ENCODE measurements around the gene TMA7. TPM values are rescaled to one million over a fixed set of nuclear protein-coding genes. Genes with fewer than 3 reads are reported as not detected.

The TMA7 gene
- total and polyA plus RNA-seq, 2 of the 13 experiments (the other 11 are each of a cell fraction or from before 2014, with no cell fraction given), result 100 to 486 TPM

DNA sequence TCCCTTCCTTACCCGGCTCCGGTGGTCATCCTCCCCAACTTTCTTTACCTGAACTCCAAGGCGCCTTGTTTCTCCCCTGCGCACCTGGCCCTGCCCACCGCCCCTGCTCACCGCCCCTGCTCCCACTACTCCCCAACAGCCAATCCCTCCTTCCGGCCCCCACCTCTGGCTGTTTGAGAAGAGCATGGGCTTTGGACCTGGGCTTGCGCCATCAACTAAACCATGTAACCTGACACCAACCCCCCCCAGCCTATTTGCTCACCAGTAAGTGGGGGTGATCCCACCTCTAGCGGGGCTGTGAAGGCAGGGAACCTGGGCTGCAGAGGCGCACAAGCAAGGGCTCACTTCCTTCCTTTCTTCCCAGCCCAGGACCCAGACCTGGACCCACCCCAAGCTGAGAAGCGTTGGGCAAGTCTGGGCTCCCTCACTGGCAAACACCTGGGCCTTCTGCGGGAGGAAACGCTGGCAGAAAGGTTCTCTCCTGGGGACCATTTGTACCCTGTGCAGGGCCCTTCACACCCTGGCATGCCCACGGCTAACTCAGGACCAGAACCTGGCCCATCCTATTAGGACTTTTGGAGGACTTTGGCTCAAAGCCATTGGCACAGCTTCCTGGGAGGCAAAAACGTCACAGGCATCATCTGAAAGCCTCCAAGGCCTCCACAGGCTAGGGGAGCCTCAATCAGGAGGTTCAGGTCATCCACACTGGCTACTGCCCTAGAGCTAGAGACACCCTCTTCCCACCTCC lies 9.9 kb upstream of the TMA7 start, which contains the start of gene PLXNB1 (continued):
- TF ChIP-seq, protein P1, sequence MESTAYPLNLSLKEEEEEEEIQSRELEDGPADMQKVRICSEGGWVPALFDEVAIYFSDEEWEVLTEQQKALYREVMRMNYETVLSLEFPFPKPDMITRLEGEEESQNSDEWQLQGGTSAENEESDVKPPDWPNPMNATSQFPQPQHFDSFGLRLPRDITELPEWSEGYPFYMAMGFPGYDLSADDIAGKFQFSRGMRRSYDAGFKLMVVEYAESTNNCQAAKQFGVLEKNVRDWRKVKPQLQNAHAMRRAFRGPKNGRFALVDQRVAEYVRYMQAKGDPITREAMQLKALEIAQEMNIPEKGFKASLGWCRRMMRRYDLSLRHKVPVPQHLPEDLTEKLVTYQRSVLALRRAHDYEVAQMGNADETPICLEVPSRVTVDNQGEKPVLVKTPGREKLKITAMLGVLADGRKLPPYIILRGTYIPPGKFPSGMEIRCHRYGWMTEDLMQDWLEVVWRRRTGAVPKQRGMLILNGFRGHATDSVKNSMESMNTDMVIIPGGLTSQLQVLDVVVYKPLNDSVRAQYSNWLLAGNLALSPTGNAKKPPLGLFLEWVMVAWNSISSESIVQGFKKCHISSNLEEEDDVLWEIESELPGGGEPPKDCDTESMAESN (CRISPR knock-in tag; conservative IDR thresholded peaks at IDR 0.05), result no peak; the same call in none of the 2 replicates
- TF ChIP-seq FOXO1 (CRISPR knock-in tag; IDR thresholded peaks at IDR 0.05) (peak; percentile 78; the same call in 1 of the 2 replicates), ZNF275 (CRISPR knock-in tag; IDR thresholded peaks at IDR 0.05; ENCODE audit: borderline replicate concordance) (peak; percentile 91; the same call in 1 of the 2 replicates), SOX6 (IDR thresholded peaks at IDR 0.05) (no peak), SOX6 (CRISPR knock-in tag; IDR thresholded peaks at IDR 0.05) (peak; percentile 94), MED1 (CRISPR knock-in tag; IDR thresholded peaks at IDR 0.05) (peak; percentile 95), MIER3 (CRISPR knock-in tag; IDR thresholded peaks at IDR 0.05; ENCODE audit: borderline replicate concordance) (peak; percentile 92; the same call in 1 of the 2 replicates), ZNF775 (CRISPR knock-in tag; IDR thresholded peaks at IDR 0.05; ENCODE audit: borderline replicate concordance) (no peak), ZNF777 (CRISPR knock-in tag; IDR thresholded peaks at IDR 0.05) (peak; percentile 47), ZZZ3 (CRISPR knock-in tag; IDR thresholded peaks at IDR 0.05; ENCODE audit: borderline replicate concordance) (no peak; the same call in 1 of the 2 replicates), ZNF619 (CRISPR knock-in tag; IDR thresholded peaks at IDR 0.05) (peak; percentile 69; the same call in 1 of the 2 replicates), TCF7L2 (IDR thresholded peaks at IDR 0.05; ENCODE audit: low read depth, low read length) (no peak), YEATS4 (CRISPR knock-in tag; IDR thresholded peaks at IDR 0.05; ENCODE audit: borderline replicate concordance) (peak; percentile 62; the same call in 1 of the 2 replicates), ZNF460 (CRISPR knock-in tag; IDR thresholded peaks at IDR 0.05; ENCODE audit: borderline replicate concordance) (peak; percentile 44; the same call in 1 of the 2 replicates), ZMYM4 (CRISPR knock-in tag; IDR thresholded peaks at IDR 0.05) (peak; percentile 85), MEIS2 (CRISPR knock-in tag; IDR thresholded peaks at IDR 0.05) (peak; percentile 38), SIN3A (IDR thresholded peaks at IDR 0.05; ENCODE audit: borderline replicate concordance, low read depth, low read length) (peak; percentile 84), MIXL1 (CRISPR knock-in tag; IDR thresholded peaks at IDR 0.05) (peak; percentile 80; the same call in 1 of the 2 replicates), ZSCAN29 (CRISPR knock-in tag; conservative IDR thresholded peaks at IDR 0.05) (0 out of 2 replicates have a peak, but pooled peaks have one; percentile 58), ZNF713 (CRISPR knock-in tag; IDR thresholded peaks at IDR 0.05) (no peak), ZNF205 (CRISPR knock-in tag; IDR thresholded peaks at IDR 0.05) (peak; percentile 94; the same call in 1 of the 2 replicates)
- TF ChIP-seq, protein P2, sequence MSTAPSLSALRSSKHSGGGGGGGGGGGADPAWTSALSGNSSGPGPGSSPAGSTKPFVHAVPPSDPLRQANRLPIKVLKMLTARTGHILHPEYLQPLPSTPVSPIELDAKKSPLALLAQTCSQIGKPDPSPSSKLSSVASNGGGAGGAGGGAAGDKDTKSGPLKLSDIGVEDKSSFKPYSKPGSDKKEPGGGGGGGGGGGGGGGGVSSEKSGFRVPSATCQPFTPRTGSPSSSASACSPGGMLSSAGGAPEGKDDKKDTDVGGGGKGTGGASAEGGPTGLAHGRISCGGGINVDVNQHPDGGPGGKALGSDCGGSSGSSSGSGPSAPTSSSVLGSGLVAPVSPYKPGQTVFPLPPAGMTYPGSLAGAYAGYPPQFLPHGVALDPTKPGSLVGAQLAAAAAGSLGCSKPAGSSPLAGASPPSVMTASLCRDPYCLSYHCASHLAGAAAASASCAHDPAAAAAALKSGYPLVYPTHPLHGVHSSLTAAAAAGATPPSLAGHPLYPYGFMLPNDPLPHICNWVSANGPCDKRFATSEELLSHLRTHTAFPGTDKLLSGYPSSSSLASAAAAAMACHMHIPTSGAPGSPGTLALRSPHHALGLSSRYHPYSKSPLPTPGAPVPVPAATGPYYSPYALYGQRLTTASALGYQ (CRISPR knock-in tag; IDR thresholded peaks at IDR 0.05), result peak; percentile 97
- TF ChIP-seq, protein P3, sequence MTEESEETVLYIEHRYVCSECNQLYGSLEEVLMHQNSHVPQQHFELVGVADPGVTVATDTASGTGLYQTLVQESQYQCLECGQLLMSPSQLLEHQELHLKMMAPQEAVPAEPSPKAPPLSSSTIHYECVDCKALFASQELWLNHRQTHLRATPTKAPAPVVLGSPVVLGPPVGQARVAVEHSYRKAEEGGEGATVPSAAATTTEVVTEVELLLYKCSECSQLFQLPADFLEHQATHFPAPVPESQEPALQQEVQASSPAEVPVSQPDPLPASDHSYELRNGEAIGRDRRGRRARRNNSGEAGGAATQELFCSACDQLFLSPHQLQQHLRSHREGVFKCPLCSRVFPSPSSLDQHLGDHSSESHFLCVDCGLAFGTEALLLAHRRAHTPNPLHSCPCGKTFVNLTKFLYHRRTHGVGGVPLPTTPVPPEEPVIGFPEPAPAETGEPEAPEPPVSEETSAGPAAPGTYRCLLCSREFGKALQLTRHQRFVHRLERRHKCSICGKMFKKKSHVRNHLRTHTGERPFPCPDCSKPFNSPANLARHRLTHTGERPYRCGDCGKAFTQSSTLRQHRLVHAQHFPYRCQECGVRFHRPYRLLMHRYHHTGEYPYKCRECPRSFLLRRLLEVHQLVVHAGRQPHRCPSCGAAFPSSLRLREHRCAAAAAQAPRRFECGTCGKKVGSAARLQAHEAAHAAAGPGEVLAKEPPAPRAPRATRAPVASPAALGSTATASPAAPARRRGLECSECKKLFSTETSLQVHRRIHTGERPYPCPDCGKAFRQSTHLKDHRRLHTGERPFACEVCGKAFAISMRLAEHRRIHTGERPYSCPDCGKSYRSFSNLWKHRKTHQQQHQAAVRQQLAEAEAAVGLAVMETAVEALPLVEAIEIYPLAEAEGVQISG (CRISPR knock-in tag; IDR thresholded peaks at IDR 0.05), result peak; percentile 86
